HG03135 (cell line): ENCODE results near the gene F10.
"Not testable (repeated sequence)": the region's sequence is repeated elsewhere in the genome, so short reads cannot be mapped to it uniquely, and the experiment has no call there.

Experiments used
- ATAC-seq: cut with Tn5 transposase; IDR thresholded peaks from one replicate; pipeline ENCODE4 v1.9.1; 2021; ENCODE audit warnings: mild to moderate bottlenecking, moderate library complexity; ENCODE audit not compliant: unreplicated experiment

Gene F10

DNA sequence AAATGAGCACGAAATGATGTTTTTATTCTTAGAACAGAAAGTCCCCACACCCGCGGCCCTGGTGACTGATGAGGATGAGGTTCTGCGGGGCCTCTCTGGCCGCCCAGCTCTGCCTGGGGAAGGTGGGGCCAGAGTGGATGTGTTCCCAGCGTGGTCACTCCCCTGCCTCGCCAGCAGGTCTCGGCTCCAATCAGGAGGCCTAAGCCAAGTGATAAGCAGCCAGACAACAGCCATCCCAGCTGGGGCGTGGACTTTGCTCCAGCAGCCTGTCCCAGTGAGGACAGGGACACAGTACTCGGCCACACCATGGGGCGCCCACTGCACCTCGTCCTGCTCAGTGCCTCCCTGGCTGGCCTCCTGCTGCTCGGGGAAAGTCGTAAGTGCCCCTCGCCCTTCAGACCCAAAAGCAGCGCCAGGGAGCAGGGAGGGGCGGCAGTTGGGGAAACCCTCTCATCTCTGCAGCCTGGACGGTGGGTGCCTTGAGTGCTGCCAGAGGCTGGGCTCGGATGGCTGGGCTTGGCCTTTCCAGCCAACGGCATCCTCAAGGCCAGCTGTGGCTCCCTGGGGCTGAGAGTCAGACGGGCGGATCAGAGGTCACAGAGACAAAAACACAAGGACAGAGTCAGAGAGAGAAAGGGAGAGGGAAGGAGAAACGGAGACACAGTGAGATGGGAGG is at the start of gene F10:
TSS of gene F10 (plus strand) at position 250 of the 676 bp plus-strand sequence. CDS start at position 307, 57 bp downstream.
- no peak for ATAC-seq

DNA sequence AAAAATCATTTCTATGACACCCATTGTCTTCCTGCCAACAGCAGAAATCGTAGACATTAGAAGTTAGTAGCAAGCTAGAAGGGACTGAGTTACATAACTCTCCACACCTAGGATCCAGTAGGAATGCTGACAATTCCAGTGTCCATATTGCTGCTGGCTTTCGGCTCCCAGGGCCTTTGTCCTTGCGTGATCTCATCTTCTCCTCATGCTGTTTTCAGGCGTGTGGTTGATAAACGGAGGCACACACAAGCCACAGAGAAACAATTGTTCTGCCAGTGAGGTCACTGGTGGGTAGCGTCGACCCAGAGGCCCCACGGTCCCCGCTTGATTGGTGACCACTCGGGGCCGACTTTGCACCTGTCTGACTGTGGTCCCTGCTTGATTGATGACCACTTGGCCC is 48.7 kb upstream of the F10 start:
- no peak for ATAC-seq

DNA sequence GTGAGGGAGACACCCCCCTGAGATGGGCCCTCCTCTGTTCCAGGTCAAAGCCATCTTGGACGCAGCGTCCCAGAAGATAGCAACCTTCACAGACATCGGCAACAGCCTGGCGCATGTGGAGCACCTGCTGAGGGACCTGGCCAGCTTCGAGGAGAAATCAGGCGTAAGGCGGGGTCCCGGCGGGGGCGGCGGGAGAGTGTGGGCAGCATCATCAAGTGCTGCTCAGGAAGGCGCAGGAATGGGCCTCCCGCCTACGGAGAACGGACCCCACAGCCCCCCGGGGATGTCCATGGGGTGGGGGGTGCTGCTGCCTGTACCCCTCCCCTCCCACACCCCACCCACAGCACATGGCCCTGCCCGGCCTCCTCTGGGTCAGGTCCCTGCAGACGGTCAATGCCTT is 48.2 kb upstream of the F10 start:
- no peak for ATAC-seq

DNA sequence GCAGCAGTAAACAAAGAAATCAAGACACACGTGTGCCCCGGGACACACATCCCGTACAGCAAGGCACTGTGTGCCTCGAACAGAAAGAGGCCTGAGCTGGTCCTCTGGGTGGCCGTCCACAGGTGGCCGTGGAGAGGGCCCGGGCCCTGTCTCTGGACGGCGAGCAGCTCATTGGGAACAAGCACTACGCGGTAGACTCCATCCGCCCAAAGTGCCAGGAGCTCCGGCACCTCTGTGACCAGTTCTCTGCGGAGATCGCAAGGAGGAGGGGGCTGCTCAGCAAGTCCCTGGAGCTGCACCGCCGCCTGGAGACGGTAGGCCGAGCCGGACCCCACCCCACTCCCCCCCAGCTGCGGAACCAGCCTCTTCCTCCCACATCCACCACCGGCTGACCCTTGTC is 47.7 kb upstream of the F10 start:
- ATAC-seq: no peak

GRCh38 chr13:113075711-113076110 is 46.9 kb upstream of the F10 start:
- no peak for ATAC-seq

GRCh38 chr13:113076681-113077401 is 45.8 kb upstream of the F10 start:
- ATAC-seq: no peak

GRCh38 chr13:113077566-113077952 is 45.0 kb upstream of the F10 start:
- ATAC-seq: no peak

DNA sequence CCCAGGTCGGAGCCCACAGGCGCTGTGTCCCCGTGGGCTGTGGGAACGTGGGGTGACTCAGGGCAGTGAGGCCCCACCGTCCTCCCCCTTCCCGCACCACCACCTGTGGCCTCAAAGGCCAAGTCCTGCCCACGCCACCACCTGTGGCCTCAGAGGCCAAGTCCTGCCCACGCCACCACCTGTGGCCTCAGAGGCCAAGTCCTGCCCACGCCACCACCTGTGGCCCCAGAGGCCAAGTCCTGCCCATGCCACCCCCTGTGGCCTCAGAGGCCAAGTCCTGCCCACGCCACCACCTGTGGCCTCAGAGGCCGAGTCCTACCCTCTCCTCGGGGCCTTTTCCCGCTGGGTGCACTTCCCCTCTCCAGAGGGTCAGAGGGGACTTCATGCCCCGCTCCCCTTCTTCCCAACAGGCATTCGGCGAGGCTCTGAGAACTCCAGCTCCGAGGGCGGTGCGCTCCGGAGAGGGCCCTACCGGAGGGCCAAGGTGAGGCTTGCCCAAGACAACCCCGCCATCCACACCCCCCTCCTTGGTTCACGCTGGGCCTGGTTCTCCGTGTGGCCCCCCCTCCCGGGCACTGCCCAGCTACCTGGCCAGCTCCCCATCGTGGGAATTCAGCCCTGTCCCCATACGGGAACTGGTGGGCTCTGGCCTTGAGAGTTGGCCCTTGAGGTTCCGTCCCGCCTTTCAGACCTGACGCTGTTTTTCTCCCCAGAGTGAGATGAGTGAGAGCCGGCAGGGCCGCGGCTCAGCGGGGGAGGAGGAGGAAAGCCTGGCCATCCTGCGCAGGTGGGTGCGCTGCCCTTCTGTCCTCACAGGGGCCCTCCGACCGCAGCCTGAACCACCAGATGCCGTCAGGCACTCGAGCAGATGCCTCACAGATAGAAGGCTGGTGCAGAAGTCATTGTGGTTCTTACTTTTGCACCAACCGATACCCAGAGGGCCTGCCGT is 44.4 kb upstream of the F10 start:
- ATAC-seq: no peak

DNA sequence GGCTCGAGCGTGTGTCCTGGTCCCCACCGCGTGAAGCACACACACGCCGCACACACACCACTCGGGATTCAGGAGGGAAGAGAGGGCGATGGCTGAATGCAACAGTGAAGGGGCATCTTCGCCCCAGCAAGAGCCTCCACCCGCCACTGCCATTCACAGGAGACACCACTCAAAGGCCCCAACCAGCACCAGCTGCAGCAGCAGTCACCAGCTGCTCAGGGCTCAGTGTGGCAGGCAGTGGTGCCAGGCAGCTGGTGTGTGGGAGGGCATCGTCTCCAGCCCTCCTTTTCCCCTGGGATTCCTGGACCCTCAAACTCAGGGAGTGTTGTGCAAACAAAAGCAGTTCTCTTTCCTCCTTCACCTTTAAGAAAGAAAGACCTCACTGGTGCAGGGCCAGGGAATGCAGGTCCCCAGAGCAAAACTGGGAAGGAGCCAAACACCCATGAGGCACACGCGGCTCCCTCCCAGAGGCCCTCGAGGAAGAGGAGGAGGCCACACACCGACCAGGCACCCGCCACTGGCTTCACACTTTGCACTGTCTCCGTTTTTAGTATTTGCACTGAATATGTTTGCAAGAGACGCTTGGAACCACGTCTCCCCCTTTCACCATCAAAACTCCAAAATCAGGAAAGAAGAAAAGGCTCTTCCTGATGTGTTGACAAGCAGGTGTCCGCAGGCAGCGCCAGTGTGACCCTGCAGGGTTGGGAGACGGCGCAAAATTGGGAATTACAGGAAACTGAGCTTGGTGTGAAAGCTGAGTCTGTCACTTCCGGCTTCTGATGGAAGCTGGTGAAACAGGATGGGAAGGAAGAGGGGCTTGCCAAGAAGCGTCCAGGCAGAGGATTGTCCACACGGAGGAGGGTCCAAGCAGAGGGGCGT is 43.5 kb upstream of the F10 start:
- no peak for ATAC-seq

- not testable (repeated sequence) for ATAC-seq
These were observed 42.9 kb upstream of the F10 start for GRCh38 chr13:113079781-113080080.

DNA sequence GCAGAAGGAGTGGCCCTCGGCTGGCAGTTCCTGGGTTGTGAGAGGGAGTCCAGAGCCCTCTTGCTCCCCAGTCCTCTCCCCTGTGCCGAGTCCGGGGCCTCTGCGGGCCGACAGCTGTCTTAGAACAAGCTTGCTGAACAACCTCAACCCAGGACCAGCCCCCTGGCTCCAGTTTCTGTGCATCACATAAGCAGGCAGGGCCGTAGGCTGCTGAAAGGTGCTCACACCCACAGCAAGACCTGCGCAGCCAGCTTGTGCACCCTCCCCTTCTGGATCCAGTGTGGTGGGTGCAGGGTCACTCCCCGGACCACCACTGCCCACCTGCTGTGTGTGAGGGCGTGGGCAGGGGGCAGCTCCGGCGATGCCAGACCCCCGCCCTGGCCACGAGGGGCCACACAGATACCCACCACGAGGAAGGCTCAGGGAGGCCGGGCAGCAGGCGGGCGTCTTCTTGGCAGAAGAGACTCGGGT is 42.2 kb upstream of the F10 start:
- ATAC-seq: no peak

DNA sequence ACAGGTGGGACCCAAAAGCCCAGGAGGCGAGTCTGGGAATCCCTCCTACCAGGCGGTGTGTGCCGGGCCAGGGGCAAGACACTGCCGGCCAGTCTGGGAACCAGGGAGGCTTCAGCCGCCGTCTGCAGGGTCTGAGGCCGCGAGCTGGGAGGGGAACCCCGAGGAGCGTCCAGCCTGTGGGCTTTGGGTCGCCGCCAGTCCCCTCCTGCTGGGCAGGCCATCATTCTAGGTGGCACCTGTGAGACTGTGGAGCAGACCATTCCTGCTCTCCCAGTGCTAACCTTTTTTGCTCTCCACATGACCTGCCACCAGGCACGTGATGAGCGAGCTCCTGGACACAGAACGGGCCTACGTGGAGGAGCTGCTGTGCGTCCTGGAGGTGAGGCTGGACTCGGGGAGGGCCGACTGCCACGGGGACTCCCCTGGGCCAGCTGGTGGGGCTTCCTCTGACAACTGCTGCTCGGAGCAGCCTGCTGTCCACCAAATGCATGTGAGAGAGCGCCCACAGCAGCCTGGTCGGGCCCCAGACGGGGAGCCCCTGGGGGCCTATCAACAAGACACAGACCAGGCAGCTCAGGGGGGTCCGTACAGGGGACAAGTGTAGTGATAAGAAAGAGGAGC is 41.6 kb upstream of the F10 start:
- no peak for ATAC-seq

GRCh38 chr13:113082198-113083021 is 40.2 kb upstream of the F10 start:
- no peak for ATAC-seq

- no peak for ATAC-seq
These were observed 39.6 kb upstream of the F10 start for GRCh38 chr13:113083022-113083373.

DNA sequence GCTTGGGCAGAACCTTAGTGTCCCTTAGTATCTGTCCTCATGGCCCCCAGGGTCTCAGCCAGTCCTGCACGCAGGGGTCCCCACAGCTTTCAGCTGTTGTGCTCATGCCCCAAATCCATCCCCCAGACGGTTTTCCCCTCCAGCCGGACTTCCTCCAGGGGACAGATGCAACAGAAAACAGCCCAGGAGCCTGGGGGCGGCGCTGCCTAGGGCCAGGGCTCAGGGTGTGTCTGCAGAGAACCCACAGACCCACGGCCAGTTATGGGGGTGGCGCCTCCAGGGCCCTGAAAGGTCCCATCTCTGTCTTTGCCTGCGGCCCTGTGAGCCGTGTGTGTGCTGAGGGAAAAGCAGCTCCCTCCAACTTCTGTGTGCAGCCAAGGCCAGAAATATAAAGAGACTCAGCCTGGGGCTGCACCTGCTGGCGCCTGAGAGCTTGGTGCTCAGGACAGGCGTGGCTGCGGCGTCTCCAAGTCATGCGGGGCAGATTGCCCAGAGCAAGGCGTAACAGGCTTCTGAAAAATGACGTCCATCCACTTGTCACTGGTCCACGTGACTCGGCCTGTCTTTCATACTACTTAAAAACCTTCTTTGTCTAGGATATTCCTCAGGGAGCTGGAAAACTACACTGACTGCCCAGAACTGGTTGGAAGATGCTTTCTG is 39.1 kb upstream of the F10 start:
- ATAC-seq: no peak

- no peak for ATAC-seq
These were observed 38.3 kb upstream of the F10 start for GRCh38 chr13:113084094-113084942.

DNA sequence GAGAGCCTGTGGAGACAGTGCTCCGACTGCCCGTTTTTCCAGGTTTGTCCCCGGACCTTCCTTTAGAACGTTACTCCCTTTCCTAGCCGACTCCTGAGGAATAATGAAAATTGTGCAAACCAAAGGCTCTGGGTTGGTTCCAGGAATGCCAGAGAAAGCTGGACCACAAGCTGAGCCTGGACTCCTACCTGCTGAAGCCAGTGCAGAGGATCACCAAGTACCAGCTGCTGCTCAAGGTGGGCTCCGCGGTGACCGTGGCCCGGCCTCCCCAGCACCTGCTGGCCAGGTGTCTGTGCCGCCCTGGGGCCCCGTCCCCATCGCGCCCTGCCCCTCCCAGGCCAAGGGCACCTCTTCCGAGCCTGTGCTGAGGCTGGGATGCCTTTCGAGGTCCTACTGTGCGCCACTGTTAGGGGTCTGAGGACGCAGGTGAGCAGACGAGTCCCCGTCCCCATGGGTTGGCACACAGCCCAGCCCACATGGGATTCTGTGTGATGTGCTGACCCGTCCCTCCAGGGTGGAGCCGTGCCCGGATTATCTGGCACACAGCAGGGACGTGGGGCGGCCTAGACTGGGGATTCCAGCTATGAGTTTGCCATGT is 37.6 kb upstream of the F10 start:
- no peak for ATAC-seq
